NCI-H128 (cell line): ENCODE results near the gene SRD5A1.

Experiments
- DNase-seq: peaks from one replicate; lab custom pipeline; 2025; ENCODE audit not compliant: unreplicated experiment; lab: John Stamatoyannopoulos, UW

SRD5A1 gene

DNA sequence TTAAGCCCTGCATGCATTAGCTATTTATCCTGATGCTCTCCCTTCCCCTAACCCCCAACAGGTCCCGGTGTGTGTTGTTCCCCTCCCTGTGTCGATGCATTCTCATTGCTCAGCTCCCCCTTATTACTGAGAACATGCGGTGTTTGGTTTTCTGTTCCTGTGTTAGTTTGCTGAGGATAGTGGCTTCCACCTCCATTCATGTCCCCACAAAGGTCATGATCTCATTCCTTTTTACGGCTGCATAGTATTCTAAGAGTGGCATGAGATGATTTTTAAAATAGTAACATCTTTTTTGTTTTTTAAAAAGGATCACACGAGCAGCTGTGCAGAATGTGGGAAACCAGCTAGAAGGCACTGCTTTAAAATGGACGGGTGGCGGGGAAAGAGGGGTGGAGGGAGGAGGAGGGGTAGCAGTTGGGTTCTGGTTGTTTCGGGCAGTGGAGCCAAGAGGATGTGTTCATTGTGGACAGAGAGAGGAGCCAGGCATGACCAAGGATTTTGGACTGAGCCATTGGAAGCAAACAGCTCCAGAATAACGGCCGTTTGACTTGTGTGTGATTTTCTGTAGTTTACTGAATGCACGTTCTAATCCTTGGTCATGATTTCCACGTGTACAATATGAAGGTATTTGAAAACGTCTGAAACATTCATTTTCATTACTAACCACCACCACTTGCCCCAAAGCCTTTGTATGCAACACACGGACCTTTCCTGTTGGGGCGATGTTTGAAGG lies 78.3 kb downstream of the SRD5A1 start:
- DNase-seq = no peak

DNA sequence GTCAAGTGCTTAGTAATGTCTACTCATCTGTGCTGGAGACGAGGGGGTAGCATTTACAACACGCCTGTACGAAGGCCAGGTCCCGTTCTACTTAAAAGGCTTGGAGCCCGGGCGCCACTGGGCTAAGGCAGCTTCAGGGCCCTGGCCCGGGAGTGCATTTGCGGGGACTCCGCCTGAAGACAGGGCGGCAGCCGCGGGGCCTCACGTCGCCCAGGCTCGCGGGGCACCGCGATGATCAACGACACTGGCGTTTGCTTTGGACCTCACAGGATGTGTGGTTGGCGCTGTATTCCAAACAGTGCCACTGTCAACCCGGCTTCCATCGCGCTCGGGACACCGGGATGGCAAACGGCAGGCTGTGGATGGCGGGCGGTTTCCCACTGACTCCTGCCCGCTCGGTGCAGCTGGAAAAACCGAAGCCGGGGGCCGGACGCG lies 78.9 kb downstream of the SRD5A1 start:
- no peak for DNase-seq

- DNase-seq = peak; percentile 97
Measured at GRCh38 chr5:6712577-6713273, 79.5 kb downstream of the SRD5A1 start.

DNA sequence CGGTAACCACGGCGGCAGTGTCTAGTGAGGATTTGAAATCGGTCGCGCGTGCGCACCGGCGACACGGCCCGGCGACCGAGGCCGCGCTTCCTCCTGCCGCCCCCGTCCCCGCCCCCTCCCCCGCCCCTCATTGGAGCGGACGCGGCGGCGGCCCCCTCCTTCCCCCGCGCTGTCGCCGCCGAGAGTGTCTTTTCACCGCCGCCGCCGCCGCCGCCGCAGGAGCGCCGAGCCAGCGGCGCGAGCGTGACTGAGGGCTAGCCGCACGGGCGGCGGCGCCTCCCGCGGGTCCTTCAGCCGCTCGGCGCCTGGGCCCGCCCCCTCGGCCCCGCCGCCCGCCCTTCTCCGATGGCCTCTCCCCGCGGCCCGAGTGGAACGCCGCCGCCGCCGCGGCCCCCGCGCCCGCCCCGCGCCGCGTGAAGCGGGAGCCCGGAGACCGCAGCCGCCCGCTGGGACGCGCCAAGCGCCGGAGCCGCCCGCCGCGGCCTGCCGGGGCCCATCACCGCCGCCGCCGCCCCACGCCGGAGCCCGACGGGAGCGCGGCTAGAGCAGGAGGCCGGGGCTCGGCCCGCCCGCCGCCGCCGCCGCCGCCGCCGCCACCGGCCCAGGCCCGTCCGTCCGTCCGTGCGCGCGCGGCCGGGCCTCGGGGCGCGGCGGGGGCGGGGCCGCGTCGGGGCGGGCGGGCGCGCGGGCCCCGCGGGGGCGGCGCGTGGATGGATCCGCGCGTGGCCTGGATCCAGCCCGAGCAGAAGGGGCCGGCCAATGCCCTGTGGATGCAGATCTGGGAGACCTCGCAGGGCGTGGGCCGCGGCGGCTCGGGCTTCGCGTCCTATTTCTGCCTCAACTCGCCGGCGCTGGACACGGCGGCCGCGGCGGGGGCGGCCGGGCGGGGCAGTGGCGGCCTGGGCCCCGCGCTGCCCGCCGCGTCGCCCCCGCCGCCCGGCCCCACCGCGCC lies 80.3 kb downstream of the SRD5A1 start, which contains the start of gene TENT4A:
TENT4A (plus strand) TSS at position 159 of the 952 bp plus-strand sequence; CDS start at position 711, 552 bp downstream.
- no peak for DNase-seq

DNA sequence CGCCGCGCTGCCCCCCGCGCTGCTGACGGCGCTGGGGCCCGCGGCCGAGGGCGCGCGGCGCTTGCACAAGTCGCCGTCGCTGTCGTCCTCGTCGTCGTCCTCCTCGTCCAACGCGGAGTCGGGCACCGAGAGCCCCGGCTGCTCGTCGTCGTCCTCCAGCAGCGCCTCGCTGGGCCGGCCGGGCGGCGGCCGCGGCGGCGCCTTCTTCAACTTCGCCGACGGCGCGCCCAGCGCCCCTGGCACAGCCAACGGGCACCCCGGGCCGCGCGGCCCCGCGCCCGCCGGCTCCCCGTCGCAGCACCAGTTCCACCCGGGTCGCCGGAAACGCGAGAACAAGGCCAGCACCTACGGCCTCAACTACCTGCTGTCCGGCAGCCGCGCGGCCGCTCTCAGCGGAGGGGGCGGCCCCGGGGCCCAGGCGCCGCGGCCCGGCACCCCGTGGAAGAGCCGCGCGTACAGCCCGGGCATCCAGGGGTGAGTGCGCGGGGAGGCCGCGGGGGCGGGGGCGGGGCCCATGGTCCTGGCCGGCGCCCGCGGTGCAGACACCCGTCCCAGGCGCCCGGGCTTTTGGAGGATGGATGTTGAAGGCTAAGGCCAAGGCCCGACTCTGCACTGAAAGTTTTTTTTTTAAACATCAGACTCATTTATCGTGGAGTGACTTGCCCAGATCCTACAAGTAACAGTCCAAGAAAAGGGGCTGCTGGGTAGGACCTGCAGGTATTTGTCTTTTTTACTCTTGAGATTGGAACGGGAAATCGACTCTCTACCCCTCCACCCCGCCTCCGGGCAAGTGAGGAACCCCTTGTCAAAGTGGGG lies 81.2 kb downstream of the SRD5A1 start:
- no peak for DNase-seq

DNA sequence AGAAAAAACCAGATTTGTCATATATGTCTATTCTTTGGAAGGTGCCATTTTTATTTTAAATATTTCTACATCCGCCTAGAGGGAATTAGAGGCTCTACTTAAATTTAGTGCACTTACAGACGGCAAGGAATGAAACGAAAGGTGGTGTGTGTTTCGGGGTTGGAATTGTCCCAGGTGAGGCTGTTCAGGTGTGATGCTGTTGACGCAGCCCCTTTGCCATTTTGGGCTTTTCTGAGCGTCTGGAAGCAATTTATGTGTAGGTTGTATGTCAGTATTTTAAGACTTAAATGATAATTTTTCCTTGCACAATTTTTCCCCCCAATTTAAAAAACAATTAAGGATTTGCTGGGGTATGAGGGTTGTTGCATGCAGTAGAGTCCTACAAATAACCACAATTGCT lies 82.0 kb downstream of the SRD5A1 start:
- DNase-seq = no peak

GRCh38 chr5:6715758-6716628 lies 82.8 kb downstream of the SRD5A1 start:
- no peak for DNase-seq

- DNase-seq = no peak
Measured at GRCh38 chr5:6716629-6717149, 83.4 kb downstream of the SRD5A1 start.

DNA sequence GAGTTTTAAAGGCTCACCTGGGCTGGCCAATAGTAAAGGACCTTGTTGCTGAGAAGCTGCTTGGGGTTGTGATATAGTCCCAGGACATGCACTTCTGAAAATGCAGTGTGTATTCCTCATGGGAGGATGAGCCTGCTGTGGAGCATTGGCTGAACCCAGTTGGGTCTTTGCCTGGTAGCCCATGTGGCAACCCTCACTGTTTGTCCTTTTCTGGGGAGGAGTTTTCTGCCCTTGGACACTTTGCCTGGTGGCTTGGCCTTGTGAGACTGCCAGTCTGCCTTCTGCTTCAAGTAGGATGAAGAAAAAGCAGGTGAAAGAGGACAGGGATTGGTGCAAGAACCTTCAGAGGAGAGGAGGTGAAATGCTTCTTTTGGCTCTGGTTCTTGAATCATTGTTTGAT lies 84.0 kb downstream of the SRD5A1 start:
- DNase-seq = no peak

DNA sequence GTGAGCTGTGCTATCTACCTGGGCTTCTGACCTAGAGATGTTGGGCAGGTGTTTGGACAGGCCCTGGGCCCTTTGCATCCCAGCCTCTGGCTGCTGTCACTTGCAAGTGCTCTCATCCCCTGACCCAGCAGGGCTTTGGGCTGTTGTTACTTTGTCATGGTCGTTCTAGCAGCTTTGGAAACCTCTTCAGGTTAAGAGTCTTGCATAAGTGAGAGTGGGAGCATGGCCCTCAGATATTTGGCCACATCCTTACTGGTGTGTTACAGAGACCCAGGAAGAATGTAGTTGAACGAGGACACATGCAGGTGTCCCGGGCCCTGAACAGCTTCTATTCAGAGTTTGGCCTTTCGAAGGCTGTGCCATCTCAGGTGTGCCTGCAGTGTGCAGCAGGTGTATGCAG lies 84.4 kb downstream of the SRD5A1 start:
- DNase-seq = no peak

GRCh38 chr5:6718161-6718681 lies 85.0 kb downstream of the SRD5A1 start:
- no peak for DNase-seq

DNA sequence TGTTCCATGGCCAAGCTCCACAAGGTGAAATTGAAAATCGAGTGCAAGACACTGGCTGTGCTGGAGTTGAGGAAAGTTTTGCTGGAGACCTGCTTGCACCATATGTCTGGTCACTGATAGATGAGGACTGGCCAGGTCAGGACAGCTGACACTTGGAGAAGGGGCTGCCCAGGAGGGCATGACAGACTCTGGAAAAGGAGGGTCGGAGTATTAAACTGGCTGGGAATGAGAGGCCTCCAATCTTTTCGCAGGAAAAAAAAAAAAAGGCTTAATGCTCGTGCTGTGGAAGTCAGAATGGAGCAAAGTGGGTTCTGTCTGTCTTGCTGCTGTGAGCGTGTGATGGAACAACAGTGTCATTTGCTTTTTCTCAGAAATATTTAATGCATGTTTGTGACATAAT lies 85.5 kb downstream of the SRD5A1 start:
- no peak for DNase-seq

DNA sequence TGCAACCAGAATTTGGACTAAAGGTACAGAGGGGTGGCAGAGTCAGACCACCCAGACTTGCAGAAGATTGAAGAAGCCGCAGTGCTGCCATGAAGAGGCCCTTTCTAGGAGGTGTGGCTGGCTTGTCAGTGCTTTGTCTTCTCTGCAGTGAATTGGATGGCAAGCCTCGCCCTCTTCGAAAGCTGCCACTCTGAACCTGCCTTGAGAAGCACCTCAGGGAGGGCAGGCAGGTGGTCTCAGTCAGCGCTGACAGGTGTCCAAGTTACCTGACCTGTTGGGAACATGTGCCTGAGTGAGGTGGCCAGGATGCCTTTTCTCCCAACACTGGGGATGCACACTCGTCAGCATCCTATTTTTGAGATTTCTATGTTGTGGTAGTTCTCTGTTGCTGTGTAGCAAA lies 86.2 kb downstream of the SRD5A1 start:
- no peak for DNase-seq

- DNase-seq = no peak
Measured at GRCh38 chr5:6719896-6720560, 86.8 kb downstream of the SRD5A1 start.

GRCh38 chr5:6720561-6720921 lies 87.3 kb downstream of the SRD5A1 start:
- DNase-seq = no peak

DNA sequence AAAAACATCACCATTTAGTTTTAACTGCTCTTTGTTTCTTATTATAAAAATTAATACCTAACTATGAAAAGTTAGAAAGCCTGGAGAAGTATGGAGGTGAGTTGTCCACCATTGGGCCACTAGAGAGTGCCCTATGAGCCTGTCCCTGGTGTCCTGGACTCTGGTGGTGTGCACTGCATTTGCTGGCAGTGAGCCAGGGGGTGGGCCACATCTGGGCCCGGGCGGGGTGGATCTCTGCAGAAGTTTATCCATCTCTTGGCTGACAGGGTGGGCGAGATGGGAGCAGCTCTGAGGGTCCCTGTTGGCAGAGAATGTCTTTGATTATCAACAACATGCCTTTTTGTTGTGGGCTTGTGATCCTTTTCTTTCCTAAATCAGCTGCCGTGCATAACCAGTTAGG lies 88.2 kb downstream of the SRD5A1 start:
- DNase-seq = no peak

DNA sequence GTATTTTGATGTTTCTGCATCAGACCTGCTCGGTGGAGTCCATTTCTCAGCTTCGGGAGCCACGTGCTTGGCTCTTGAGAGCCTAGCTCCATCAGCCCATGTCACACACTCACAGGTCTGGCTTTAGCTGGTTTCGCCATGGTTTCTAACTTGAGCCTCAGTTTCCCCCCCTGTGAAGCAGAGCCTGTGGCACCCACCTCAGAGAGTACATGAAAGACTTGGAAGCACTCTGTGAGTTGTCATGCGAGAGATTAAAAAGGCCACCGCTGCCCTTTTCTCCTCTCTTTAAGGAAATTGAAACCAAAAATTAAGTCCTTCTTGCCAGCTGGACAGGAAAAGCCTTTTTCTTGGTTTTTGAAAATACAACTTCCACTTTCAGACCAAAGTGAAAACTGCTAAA lies 88.8 kb downstream of the SRD5A1 start:
- no peak for DNase-seq

DNA sequence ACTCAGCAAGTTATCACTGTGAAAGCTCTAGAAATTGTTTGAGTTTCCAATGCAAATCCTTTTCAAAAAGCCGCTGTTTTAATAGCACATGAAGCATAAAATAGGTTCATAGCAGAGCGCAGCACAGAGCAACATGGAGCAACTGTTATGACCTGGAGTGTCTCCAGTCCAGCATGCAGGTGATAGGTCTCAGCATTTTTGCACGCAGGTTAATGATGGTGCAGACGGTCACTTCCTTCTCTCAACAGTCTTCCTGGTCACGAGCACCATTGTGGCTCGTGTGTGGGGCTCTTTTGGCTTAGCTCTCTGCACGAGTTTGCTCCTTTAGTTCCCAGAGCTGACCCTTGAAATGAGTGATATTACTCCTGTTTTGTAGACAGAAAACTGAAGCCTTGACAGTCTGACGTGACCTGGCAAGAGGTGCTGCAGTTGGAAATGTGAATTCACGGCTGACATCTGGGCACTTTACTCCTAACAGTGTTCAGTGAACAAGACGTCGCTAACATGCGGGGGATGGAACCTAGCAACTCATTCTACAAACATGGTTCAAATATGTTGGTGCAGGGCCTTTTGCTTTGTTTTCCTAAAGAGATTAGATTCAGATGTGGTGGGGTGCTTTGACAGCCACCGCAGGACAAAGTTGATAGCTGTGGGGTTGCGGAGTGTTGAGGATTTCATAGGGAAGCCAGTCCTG lies 90.0 kb downstream of the SRD5A1 start:
- no peak for DNase-seq
